PC-9 (cell line): Measurements from ENCODE around the gene OR7A17. TPM values are rescaled to one million over a fixed set of nuclear protein-coding genes. Genes with fewer than 3 reads are reported as not detected.

Experiments
- BruUV-seq: library from RNA; stranded (reverse); fragments of 400-500 nt; replicated peaks from 2 replicates; lab custom pipeline; 2021; lab: Mats Ljungman, UMichigan
- CTCF ChIA-PET: fragments of 300-600 bp; sonication (Branson Sonifier 250); formaldehyde crosslinking; loops from one replicate; lab custom pipeline; 2022; ENCODE audit warnings: antibody characterized with exemption; lab: Charles Lee
- POLR2A ChIA-PET: fragments of 300-600 bp; sonication (Branson Sonifier 250); formaldehyde crosslinking; loops from one replicate; lab custom pipeline; 2022; ENCODE audit warnings: antibody characterized with exemption; ENCODE audit not compliant: unreplicated experiment; lab: Charles Lee
- DNase-seq, 2 experiments: peaks; one replicate each; pipeline versions ENCODE4 v3.0.0 to v3.0.0-alpha.2; 2015 to 2022; ENCODE audit warnings: mixed read lengths in 1 of 2
- H2AFZ ChIP-seq: fragments of 200-600 bp; sonication (generic); 2 replicates; pipeline ENCODE4 v1.8.1; 2017; ENCODE audit warnings: antibody characterized with exemption
- H3F3A ChIP-seq: fragments of 200-600 bp; sonication (generic); 2 replicates; pipeline ENCODE4 v1.8.1; 2017; ENCODE audit warnings: antibody characterized with exemption, mild to moderate bottlenecking, low read depth; ENCODE audit not compliant: insufficient read depth
- H3K27ac ChIP-seq: fragments of 200-600 bp; sonication (generic); 2 replicates; pipeline ENCODE4 v1.6.1; 2016; ENCODE audit warnings: mixed run types
- H3K27me3 ChIP-seq: fragments of 200-600 bp; sonication (generic); 2 replicates; pipeline ENCODE4 v1.6.1; 2016; ENCODE audit warnings: low read depth, mixed run types; ENCODE audit not compliant: insufficient read depth
- H3K36me3 ChIP-seq: fragments of 200-600 bp; sonication (generic); 2 replicates; pipeline ENCODE4 v1.6.1; 2016; ENCODE audit warnings: low read depth, mixed run types
- H3K4me1 ChIP-seq: fragments of 200-600 bp; sonication (generic); replicated peaks from 2 replicates; pipeline ENCODE4 v1.6.1; 2016; ENCODE audit warnings: mixed run types; ENCODE audit not compliant: insufficient read depth
- H3K4me2 ChIP-seq: fragments of 200-600 bp; sonication (generic); 2 replicates; pipeline ENCODE4 v1.6.1; 2017; ENCODE audit warnings: mixed run types
- H3K4me3 ChIP-seq: fragments of 200-600 bp; sonication (generic); 2 replicates; pipeline ENCODE4 v1.6.1; 2016; ENCODE audit warnings: mixed run types
- H3K79me2 ChIP-seq: fragments of 200-600 bp; sonication (generic); 2 replicates; pipeline ENCODE4 v1.6.1; 2017; ENCODE audit warnings: low read depth, mixed run types
- H3K9me2 ChIP-seq: fragments of 200-600 bp; sonication (generic); 2 replicates; pipeline ENCODE4 v1.8.1; 2017; ENCODE audit warnings: mild to moderate bottlenecking; ENCODE audit not compliant: insufficient read depth
- H3K9me3 ChIP-seq: fragments of 200-600 bp; sonication (generic); 2 replicates; pipeline ENCODE4 v1.8.1; 2016; ENCODE audit warnings: low read depth; ENCODE audit not compliant: insufficient read depth
- H4K20me1 ChIP-seq: fragments of 200-600 bp; sonication (generic); 2 replicates; pipeline ENCODE4 v1.8.1; 2017; ENCODE audit not compliant: insufficient read depth
- EZH2 ChIP-seq: fragments of 200-600 bp; sonication (generic); IDR thresholded peaks from 2 replicates; pipeline ENCODE4 v1.8.0; 2017; ENCODE audit warnings: antibody characterized with exemption, low read depth
- intact Hi-C: fragments of 100-400 bp; cut with micrococcal nuclease; formaldehyde crosslinking; loops from one replicate; pipeline ENCODE4 v1.10.0; 2022; ENCODE audit not compliant: unreplicated experiment
- total RNA-seq: library from RNA; stranded (reverse); gene quantifications from 2 replicates; pipeline ENCODE4 v1.2.3, GENCODE V29; 2021
- TF ChIP-seq, protein P1 (sequence below): fragments of 200-600 bp; sonication (generic); conservative IDR thresholded peaks from 2 replicates; pipeline ENCODE4 v1.6.1; 2017; ENCODE audit warnings: mixed run types, antibody characterized with exemption, mild to moderate bottlenecking, moderate library complexity

The OR7A17 gene
- total RNA-seq, 1 experiment from 2014 or later, result not detected

DNA sequence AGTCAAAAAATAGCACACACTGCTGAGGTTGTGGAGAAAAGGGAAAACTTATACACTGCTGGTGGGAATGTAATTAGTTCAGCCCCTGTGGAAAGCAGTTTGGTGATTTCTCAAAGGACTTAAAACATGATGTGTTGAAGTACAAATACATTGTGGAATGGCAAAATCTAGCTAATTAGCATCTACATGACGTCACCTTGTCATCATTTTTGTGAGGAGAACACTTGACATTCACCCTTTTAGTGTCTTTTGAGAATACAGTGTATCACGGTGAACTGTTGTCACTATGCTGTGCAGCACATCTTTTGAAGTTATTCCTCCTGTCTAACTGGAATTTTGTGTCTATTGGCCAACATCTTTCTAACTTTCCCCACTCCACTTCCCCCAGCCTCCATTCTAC lies 42.8 kb downstream of the OR7A17 start:
- Histone ChIP-seq H3K9me2 (no peaks in the 10 kb centered on the region), H3K4me1 (no peaks in the 10 kb centered on the region), H3K36me3 (no peaks in the 10 kb centered on the region), H3K9me3 (no peaks in the 10 kb centered on the region; the same call in 1 of the 2 replicates), H3K4me3 (no peak overlapping the region), H3K4me2 (no peak overlapping the region), H3K79me2 (no peaks in the 10 kb centered on the region), H3K27ac (no peak overlapping the region), H4K20me1 (no peaks in the 10 kb centered on the region), H3K27me3 (peaks cover 41% of the 10 kb centered on the region), H2AFZ (no peak overlapping the region), H3F3A (no peaks in the 10 kb centered on the region)
- DNase-seq, result no peak
- TF ChIP-seq, protein P1, sequence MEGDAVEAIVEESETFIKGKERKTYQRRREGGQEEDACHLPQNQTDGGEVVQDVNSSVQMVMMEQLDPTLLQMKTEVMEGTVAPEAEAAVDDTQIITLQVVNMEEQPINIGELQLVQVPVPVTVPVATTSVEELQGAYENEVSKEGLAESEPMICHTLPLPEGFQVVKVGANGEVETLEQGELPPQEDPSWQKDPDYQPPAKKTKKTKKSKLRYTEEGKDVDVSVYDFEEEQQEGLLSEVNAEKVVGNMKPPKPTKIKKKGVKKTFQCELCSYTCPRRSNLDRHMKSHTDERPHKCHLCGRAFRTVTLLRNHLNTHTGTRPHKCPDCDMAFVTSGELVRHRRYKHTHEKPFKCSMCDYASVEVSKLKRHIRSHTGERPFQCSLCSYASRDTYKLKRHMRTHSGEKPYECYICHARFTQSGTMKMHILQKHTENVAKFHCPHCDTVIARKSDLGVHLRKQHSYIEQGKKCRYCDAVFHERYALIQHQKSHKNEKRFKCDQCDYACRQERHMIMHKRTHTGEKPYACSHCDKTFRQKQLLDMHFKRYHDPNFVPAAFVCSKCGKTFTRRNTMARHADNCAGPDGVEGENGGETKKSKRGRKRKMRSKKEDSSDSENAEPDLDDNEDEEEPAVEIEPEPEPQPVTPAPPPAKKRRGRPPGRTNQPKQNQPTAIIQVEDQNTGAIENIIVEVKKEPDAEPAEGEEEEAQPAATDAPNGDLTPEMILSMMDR, result no peak
- TF ChIP-seq EZH2, result no peak
- no TSS peak for BruUV-seq
- CTCF ChIA-PET, result no interaction called here
- intact Hi-C loops, result no loop called here
- POLR2A ChIA-PET, result no interaction called here

DNA sequence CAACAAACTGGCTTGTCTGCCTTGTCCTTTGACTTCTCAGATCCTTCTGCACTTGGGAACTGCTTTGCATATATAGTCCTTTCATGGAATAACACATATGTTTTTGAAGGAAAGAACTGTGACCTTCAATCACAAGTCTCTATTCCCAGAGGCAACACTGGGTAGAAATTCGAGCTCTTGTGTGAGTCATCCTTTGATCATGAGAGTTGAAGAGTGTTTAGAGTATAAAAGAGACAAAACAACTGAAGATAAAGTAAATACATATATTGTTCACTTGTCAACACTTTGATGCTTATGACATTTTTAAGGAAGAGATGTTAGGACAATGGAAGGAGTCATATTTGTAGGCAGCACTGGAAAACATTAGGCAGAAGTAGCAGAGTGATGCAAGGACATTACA lies 45.7 kb downstream of the OR7A17 start:
- no peak overlapping the region for H3K4me3 ChIP-seq
- no peaks in the 10 kb centered on the region for H3K36me3 ChIP-seq
- intact Hi-C loops, result no loop called here
- no peaks in the 10 kb centered on the region for H3K79me2 ChIP-seq
- CTCF ChIA-PET, result no interaction called here
- peaks cover 16% of the 10 kb centered on the region for H3K27me3 ChIP-seq
- peak in 1 of 2 experiments; percentile 45 for DNase-seq
- H3K4me2 ChIP-seq, result no peak overlapping the region
- H3K9me3 ChIP-seq, result no peaks in the 10 kb centered on the region; the same call in 1 of the 2 replicates
- no peak for TF ChIP-seq EZH2
- TF ChIP-seq, protein P1, result no peak
- BruUV-seq, result no TSS peak
- H3K9me2 ChIP-seq, result no peaks in the 10 kb centered on the region
- POLR2A ChIA-PET, result no interaction called here
- no peak overlapping the region for H3K27ac ChIP-seq
- no peak overlapping the region for H2AFZ ChIP-seq
- no peaks in the 10 kb centered on the region for H3F3A ChIP-seq
- no peaks in the 10 kb centered on the region for H4K20me1 ChIP-seq
- peaks cover 8% of the 10 kb centered on the region for H3K4me1 ChIP-seq

DNA sequence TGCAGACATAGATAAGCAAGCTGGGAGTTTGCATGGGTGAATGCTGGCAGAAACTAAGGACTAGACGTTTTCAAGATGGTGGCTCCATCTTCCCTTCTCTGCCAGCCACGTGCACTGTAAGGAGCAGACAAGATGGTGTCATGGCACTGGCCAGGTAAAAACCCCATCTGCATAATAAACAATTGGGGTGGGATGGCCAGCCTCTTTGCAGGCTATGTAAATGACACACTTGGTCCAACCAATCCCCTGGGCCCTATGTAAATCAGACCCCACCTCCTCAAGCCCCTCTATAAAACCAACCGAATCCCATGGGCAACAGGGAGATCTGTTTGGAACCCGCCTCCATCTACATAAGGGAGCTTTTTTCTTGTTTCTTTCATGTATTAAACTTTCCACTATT lies 48.5 kb downstream of the OR7A17 start:
- Histone ChIP-seq H3F3A (peaks cover 10% of the 10 kb centered on the region; the same call in 1 of the 2 replicates), H3K79me2 (no peaks in the 10 kb centered on the region), H3K4me3 (no peak overlapping the region), H3K4me1 (peaks cover 17% of the 10 kb centered on the region), H2AFZ (no peak overlapping the region), H4K20me1 (no peaks in the 10 kb centered on the region), H3K27ac (no peak overlapping the region), H3K9me2 (no peaks in the 10 kb centered on the region), H3K36me3 (no peaks in the 10 kb centered on the region), H3K27me3 (no peaks in the 10 kb centered on the region), H3K4me2 (no peak overlapping the region), H3K9me3 (no peaks in the 10 kb centered on the region; the same call in 1 of the 2 replicates)
- BruUV-seq, result no TSS peak
- TF ChIP-seq EZH2, result no peak
- TF ChIP-seq, protein P1, result no peak
- ChIA-PET CTCF (no interaction called here), POLR2A (interaction anchor here (0.6 kb wide), 1 partner anchor 1062 kb away, joined by 6 read pairs; no protein-coding TSS in a partner anchor)
- intact Hi-C loops, result no loop called here
- no peak for DNase-seq
